GM12873 (cell line): ENCODE measurements around the gene UBE2R2.

ENCODE experiments used
- TF ChIP-seq, protein P1 (sequence below): IDR thresholded peaks from 2 replicates; pipeline ENCODE4 v1.5.1; 2012; ENCODE audit warnings: low read depth, mild to moderate bottlenecking, moderate library complexity, low read length, control low read depth; ENCODE audit not compliant: insufficient read depth; ENCODE audit errors: missing control alignments

The UBE2R2 gene

DNA sequence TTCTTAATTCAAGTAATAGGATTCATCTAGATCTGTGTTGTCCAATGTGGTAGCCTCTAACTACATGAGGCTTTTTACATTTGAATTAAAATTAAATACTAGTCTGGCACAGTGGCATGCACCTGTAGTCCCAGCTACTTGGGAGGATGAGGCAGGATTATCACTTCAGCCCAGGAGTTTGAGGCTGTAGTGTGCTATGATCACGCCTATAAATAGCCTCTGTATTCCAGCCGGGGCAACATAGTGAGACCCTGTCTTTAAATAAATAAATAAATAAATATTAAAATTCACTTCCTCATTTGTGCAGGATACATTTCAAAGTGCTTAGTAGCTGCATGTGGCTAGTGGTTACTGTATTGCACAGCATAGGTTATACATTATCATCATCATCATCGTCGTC, 91.8 kb downstream of the UBE2R2 start:
- TF ChIP-seq, protein P1, sequence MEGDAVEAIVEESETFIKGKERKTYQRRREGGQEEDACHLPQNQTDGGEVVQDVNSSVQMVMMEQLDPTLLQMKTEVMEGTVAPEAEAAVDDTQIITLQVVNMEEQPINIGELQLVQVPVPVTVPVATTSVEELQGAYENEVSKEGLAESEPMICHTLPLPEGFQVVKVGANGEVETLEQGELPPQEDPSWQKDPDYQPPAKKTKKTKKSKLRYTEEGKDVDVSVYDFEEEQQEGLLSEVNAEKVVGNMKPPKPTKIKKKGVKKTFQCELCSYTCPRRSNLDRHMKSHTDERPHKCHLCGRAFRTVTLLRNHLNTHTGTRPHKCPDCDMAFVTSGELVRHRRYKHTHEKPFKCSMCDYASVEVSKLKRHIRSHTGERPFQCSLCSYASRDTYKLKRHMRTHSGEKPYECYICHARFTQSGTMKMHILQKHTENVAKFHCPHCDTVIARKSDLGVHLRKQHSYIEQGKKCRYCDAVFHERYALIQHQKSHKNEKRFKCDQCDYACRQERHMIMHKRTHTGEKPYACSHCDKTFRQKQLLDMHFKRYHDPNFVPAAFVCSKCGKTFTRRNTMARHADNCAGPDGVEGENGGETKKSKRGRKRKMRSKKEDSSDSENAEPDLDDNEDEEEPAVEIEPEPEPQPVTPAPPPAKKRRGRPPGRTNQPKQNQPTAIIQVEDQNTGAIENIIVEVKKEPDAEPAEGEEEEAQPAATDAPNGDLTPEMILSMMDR = no peak

DNA sequence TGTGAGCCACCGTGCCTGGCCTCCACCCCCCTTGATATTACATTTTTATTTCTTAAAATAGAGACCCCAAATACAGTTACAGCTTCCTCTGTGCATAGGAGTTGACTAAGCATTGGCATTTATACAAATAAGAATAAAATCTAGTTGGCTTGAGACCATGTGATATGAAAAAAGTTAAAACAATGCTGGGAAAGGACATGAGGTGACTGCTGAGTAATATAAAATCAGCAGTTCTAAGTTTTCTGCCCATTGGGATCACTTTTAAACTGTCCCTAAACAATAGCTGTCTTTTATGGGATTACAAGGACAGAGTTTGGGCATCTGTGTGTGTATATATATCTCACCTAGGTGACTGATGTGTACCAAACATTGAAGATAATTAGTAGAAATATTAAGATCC, 96.6 kb downstream of the UBE2R2 start:
- TF ChIP-seq, protein P1 = no peak

DNA sequence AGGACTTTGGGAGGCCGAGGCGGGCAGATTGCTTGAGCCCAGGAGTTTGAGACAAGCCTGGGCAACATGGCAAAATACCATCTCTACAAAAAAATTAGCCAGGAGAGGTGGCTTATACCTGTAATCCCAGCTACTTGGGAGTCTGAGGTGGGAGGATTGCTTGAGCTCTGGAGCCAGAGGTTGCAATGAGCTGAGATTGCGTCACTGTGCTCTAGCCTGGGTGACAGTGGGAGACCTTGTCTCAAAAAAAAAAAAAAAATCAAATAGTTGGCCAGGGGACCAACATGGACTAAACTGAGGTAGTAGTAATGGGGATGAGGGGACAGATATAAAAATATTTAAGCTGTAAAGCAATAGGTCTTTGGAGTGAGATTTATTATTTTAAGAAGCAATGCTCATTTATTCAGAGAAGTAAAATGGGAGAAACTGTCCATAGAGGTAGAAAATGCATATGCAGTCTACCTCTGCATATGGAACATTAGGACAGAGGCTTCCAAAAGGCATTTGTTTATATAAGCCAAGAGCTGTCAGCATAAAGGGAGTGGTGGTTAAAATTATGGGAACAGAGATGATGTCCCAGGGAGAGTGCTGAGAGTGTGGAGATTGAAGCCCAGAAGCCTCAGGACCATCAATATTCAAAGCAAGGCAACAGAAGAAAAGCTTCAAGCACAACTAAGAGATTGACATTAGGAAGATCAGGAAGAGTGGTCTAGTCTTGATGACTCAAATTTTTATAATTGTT, 98.1 kb downstream of the UBE2R2 start:
- TF ChIP-seq, protein P1 = no peak

GRCh38 chr9:33917036-33917435, 100.1 kb downstream of the UBE2R2 start:
- TF ChIP-seq, protein P1 = no peak

DNA sequence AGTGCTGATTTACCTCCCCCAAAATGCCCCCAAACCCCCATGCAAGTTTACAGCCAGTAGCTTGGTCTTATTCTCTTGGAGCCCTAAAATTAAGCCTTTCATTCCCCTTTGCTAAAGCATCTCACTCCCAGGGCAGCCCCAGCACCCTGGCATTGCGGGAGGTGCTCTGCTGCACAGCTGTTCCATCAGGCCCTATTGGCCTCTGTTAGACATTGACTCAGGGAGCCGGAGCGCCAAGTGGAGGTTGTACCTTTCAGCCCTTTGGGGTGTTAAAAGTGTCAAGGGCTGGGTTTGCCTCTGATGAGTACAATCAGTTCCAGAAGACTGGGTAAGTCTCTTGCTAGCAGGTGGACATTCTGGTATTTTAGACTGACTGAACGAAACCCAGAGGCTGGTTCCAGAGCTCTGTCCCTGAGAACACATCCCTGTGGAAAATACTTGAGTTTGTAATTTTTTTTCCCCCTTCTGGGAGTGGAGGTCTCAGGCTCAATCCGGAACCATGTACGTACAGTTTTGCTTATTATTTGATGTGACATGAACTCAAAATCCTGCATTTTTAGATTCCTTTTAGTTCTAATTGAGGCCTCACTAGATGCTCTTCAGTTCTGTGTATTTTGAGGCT, 102.4 kb downstream of the UBE2R2 start:
- TF ChIP-seq, protein P1 = no peak

- TF ChIP-seq, protein P1 = peak; percentile 87
Observed at GRCh38 chr9:33921967-33922895, 105.3 kb downstream of the UBE2R2 start.

- TF ChIP-seq, protein P1 = no peak
Observed at GRCh38 chr9:33923079-33923478, 106.1 kb downstream of the UBE2R2 start.
